ENCODE measurements around the gene ZC3H12D.
"Not testable (repeated sequence)": the region's sequence is repeated elsewhere in the genome, so short reads cannot be mapped to it uniquely, and the experiment has no call there.

Gene ZC3H12D

GRCh38 chr6:149484733-149485700 lies at the start of gene ZC3H12D:
TSS of gene ZC3H12D (minus strand) at chr6:149485014. CDS start at chr6:149474543, 10,471 bp downstream.
- no peak for DNase-seq (ENCODE audit: insufficient read length, low spot score)
- TF ChIP-seq POLR2A (IDR thresholded peaks at IDR 0.05; ENCODE audit: low read depth, low read length) = no peak
- no peak for FAIRE-seq

- FAIRE-seq = no peak
- TF ChIP-seq POLR2A (IDR thresholded peaks at IDR 0.05; ENCODE audit: low read depth, low read length) = no peak
- DNase-seq (ENCODE audit: insufficient read length, low spot score) = no peak
Measured at GRCh38 chr6:149529650-149530049, 44.8 kb upstream of the ZC3H12D start.

GRCh38 chr6:149515494-149515893 lies 30.7 kb upstream of the ZC3H12D start:
- FAIRE-seq (no peak), DNase-seq (ENCODE audit: insufficient read length, low spot score) (no peak)
- no peak for TF ChIP-seq POLR2A (IDR thresholded peaks at IDR 0.05; ENCODE audit: low read depth, low read length)

GRCh38 chr6:149513915-149514314 lies 29.1 kb upstream of the ZC3H12D start:
- DNase-seq (ENCODE audit: insufficient read length, low spot score) (no peak), FAIRE-seq (no peak)
- TF ChIP-seq POLR2A (IDR thresholded peaks at IDR 0.05; ENCODE audit: low read depth, low read length) = no peak

GRCh38 chr6:149510793-149511512 lies 26.1 kb upstream of the ZC3H12D start:
- TF ChIP-seq POLR2A (IDR thresholded peaks at IDR 0.05; ENCODE audit: low read depth, low read length) = no peak
- FAIRE-seq (no peak), DNase-seq (ENCODE audit: insufficient read length, low spot score) (no peak)

- TF ChIP-seq POLR2A (IDR thresholded peaks at IDR 0.05; ENCODE audit: low read depth, low read length) = no peak
- DNase-seq (ENCODE audit: insufficient read length, low spot score) = no peak
- FAIRE-seq = no peak
Measured at GRCh38 chr6:149508485-149508884, 23.7 kb upstream of the ZC3H12D start.

- no peak for DNase-seq (ENCODE audit: insufficient read length, low spot score)
- no peak for TF ChIP-seq POLR2A (IDR thresholded peaks at IDR 0.05; ENCODE audit: low read depth, low read length)
- FAIRE-seq = no peak
Measured at GRCh38 chr6:149503872-149504271, 19.1 kb upstream of the ZC3H12D start.

GRCh38 chr6:149503276-149503675 lies 18.5 kb upstream of the ZC3H12D start:
- FAIRE-seq (no peak), DNase-seq (ENCODE audit: insufficient read length, low spot score) (no peak)
- TF ChIP-seq POLR2A (IDR thresholded peaks at IDR 0.05; ENCODE audit: low read depth, low read length) = no peak

GRCh38 chr6:149501768-149502167 lies 17.0 kb upstream of the ZC3H12D start:
- FAIRE-seq (no peak), DNase-seq (ENCODE audit: insufficient read length, low spot score) (no peak)
- TF ChIP-seq POLR2A (IDR thresholded peaks at IDR 0.05; ENCODE audit: low read depth, low read length) = no peak

GRCh38 chr6:149501201-149501600 lies 16.4 kb upstream of the ZC3H12D start:
- TF ChIP-seq POLR2A (IDR thresholded peaks at IDR 0.05; ENCODE audit: low read depth, low read length) = no peak
- DNase-seq (ENCODE audit: insufficient read length, low spot score) = no peak
- FAIRE-seq = no peak

GRCh38 chr6:149500096-149500495 lies 15.3 kb upstream of the ZC3H12D start:
- FAIRE-seq (no peak), DNase-seq (ENCODE audit: insufficient read length, low spot score) (no peak)
- no peak for TF ChIP-seq POLR2A (IDR thresholded peaks at IDR 0.05; ENCODE audit: low read depth, low read length)

- TF ChIP-seq POLR2A (IDR thresholded peaks at IDR 0.05; ENCODE audit: low read depth, low read length) = no peak
- DNase-seq (ENCODE audit: insufficient read length, low spot score) (no peak), FAIRE-seq (peak; percentile 43)
Measured at GRCh38 chr6:149499066-149499465, 14.3 kb upstream of the ZC3H12D start.

GRCh38 chr6:149497365-149497764 lies 12.6 kb upstream of the ZC3H12D start:
- no peak for FAIRE-seq
- DNase-seq (ENCODE audit: insufficient read length, low spot score) = no peak
- TF ChIP-seq POLR2A (IDR thresholded peaks at IDR 0.05; ENCODE audit: low read depth, low read length) = no peak

- not testable (repeated sequence) for DNase-seq (ENCODE audit: insufficient read length, low spot score)
- FAIRE-seq = peak; percentile 48
Measured at GRCh38 chr6:149496597-149496996, 11.8 kb upstream of the ZC3H12D start.

- not testable (repeated sequence) for DNase-seq (ENCODE audit: insufficient read length, low spot score); FAIRE-seq
Measured at GRCh38 chr6:149495349-149496016, 10.7 kb upstream of the ZC3H12D start.

- DNase-seq (ENCODE audit: insufficient read length, low spot score); FAIRE-seq: not testable (repeated sequence)
Measured at GRCh38 chr6:149494810-149495209, 10.0 kb upstream of the ZC3H12D start.

Measured in H54 (cell line).